Measurements from ENCODE around the gene C12orf50.

- TF ChIP-seq CTCF (conservative IDR thresholded peaks at IDR 0.05) (no peak), ZFX (IDR thresholded peaks at IDR 0.05) (no peak)
These were observed 47.7 kb downstream of the C12orf50 start for GRCh38 chr12:87981495-87981894.
